PC-9 (cell line): Measurements from ENCODE around the gene NFX1. TPM values are rescaled to one million over a fixed set of nuclear protein-coding genes. Genes with fewer than 3 reads are reported as not detected.
A peak's percentile ranks its signal among the peaks of the same experiment; 100 is the strongest.
"Not testable (repeated sequence)": the region's sequence is repeated elsewhere in the genome, so short reads cannot be mapped to it uniquely, and the experiment has no call there.

Experiments
- BruUV-seq: library from RNA; stranded (reverse); fragments of 400-500 nt; replicated peaks from 2 replicates; lab custom pipeline; 2021; lab: Mats Ljungman, UMichigan
- CTCF ChIA-PET: fragments of 300-600 bp; sonication (Branson Sonifier 250); formaldehyde crosslinking; loops from one replicate; lab custom pipeline; 2022; ENCODE audit warnings: antibody characterized with exemption; lab: Charles Lee
- POLR2A ChIA-PET: fragments of 300-600 bp; sonication (Branson Sonifier 250); formaldehyde crosslinking; loops from one replicate; lab custom pipeline; 2022; ENCODE audit warnings: antibody characterized with exemption; ENCODE audit not compliant: unreplicated experiment; lab: Charles Lee
- DNase-seq, 2 experiments: peaks; one replicate each; pipeline versions ENCODE4 v3.0.0 to v3.0.0-alpha.2; 2015 to 2022; ENCODE audit warnings: mixed read lengths in 1 of 2
- H2AFZ ChIP-seq: fragments of 200-600 bp; sonication (generic); 2 replicates; pipeline ENCODE4 v1.8.1; 2017; ENCODE audit warnings: antibody characterized with exemption
- H3F3A ChIP-seq: fragments of 200-600 bp; sonication (generic); 2 replicates; pipeline ENCODE4 v1.8.1; 2017; ENCODE audit warnings: antibody characterized with exemption, mild to moderate bottlenecking, low read depth; ENCODE audit not compliant: insufficient read depth
- H3K27ac ChIP-seq: fragments of 200-600 bp; sonication (generic); 2 replicates; pipeline ENCODE4 v1.6.1; 2016; ENCODE audit warnings: mixed run types
- H3K27me3 ChIP-seq: fragments of 200-600 bp; sonication (generic); 2 replicates; pipeline ENCODE4 v1.6.1; 2016; ENCODE audit warnings: low read depth, mixed run types; ENCODE audit not compliant: insufficient read depth
- H3K36me3 ChIP-seq: fragments of 200-600 bp; sonication (generic); 2 replicates; pipeline ENCODE4 v1.6.1; 2016; ENCODE audit warnings: low read depth, mixed run types
- H3K4me1 ChIP-seq: fragments of 200-600 bp; sonication (generic); replicated peaks from 2 replicates; pipeline ENCODE4 v1.6.1; 2016; ENCODE audit warnings: mixed run types; ENCODE audit not compliant: insufficient read depth
- H3K4me2 ChIP-seq: fragments of 200-600 bp; sonication (generic); 2 replicates; pipeline ENCODE4 v1.6.1; 2017; ENCODE audit warnings: mixed run types
- H3K4me3 ChIP-seq: fragments of 200-600 bp; sonication (generic); 2 replicates; pipeline ENCODE4 v1.6.1; 2016; ENCODE audit warnings: mixed run types
- H3K79me2 ChIP-seq: fragments of 200-600 bp; sonication (generic); 2 replicates; pipeline ENCODE4 v1.6.1; 2017; ENCODE audit warnings: low read depth, mixed run types
- H3K9me2 ChIP-seq: fragments of 200-600 bp; sonication (generic); 2 replicates; pipeline ENCODE4 v1.8.1; 2017; ENCODE audit warnings: mild to moderate bottlenecking; ENCODE audit not compliant: insufficient read depth
- H3K9me3 ChIP-seq: fragments of 200-600 bp; sonication (generic); 2 replicates; pipeline ENCODE4 v1.8.1; 2016; ENCODE audit warnings: low read depth; ENCODE audit not compliant: insufficient read depth
- H4K20me1 ChIP-seq: fragments of 200-600 bp; sonication (generic); 2 replicates; pipeline ENCODE4 v1.8.1; 2017; ENCODE audit not compliant: insufficient read depth
- CTCF ChIP-seq: fragments of 200-600 bp; sonication (generic); conservative IDR thresholded peaks from 2 replicates; pipeline ENCODE4 v1.6.1; 2017; ENCODE audit warnings: mixed run types, antibody characterized with exemption, mild to moderate bottlenecking, moderate library complexity
- EZH2 ChIP-seq: fragments of 200-600 bp; sonication (generic); IDR thresholded peaks from 2 replicates; pipeline ENCODE4 v1.8.0; 2017; ENCODE audit warnings: antibody characterized with exemption, low read depth
- intact Hi-C: fragments of 100-400 bp; cut with micrococcal nuclease; formaldehyde crosslinking; loops from one replicate; pipeline ENCODE4 v1.10.0; 2022; ENCODE audit not compliant: unreplicated experiment
- total RNA-seq: library from RNA; stranded (reverse); gene quantifications from 2 replicates; pipeline ENCODE4 v1.2.3, GENCODE V29; 2021

The NFX1 gene
- total RNA-seq, 1 experiment from 2014 or later = 14.9 TPM

GRCh38 chr9:33329979-33330378 lies 39.7 kb downstream of the NFX1 start:
- H3K4me3 ChIP-seq = no peak overlapping the region
- TF ChIP-seq EZH2 = no peak
- TF ChIP-seq CTCF = no peak
- CTCF ChIA-PET = no interaction called here
- intact Hi-C loops = loop anchor here (1.0 to 10.0 kb wide), 2 partner anchors 10 to 65 kb away; no protein-coding TSS in a partner anchor
- peak overlapping the region; percentile 99 for H3K27ac ChIP-seq
- no peaks in the 10 kb centered on the region for H3K79me2 ChIP-seq
- H3F3A ChIP-seq = peaks cover 33% of the 10 kb centered on the region
- no peaks in the 10 kb centered on the region for H3K9me2 ChIP-seq
- POLR2A ChIA-PET = no interaction called here
- no peak overlapping the region for H2AFZ ChIP-seq
- no peaks in the 10 kb centered on the region for H3K27me3 ChIP-seq
- H3K9me3 ChIP-seq = no peaks in the 10 kb centered on the region
- no peaks in the 10 kb centered on the region for H4K20me1 ChIP-seq
- H3K36me3 ChIP-seq = no peaks in the 10 kb centered on the region
- peaks cover 45% of the 10 kb centered on the region for H3K4me1 ChIP-seq
- TSS peak; percentile 45 for BruUV-seq
- DNase-seq = peak in 1 of 2 experiments; percentile 69
- H3K4me2 ChIP-seq = peak overlapping the region; percentile 62

GRCh38 chr9:33331377-33331891 lies 41.1 kb downstream of the NFX1 start:
- Histone ChIP-seq H3K27ac (no peak overlapping the region), H3K27me3 (no peaks in the 10 kb centered on the region), H3K79me2 (no peaks in the 10 kb centered on the region), H2AFZ (no peak overlapping the region), H3K4me3 (no peak overlapping the region), H4K20me1 (no peaks in the 10 kb centered on the region), H3K9me2 (no peaks in the 10 kb centered on the region), H3K4me2 (no peak overlapping the region), H3K36me3 (no peaks in the 10 kb centered on the region), H3K9me3 (no peaks in the 10 kb centered on the region), H3K4me1 (peaks cover 45% of the 10 kb centered on the region), H3F3A (peaks cover 33% of the 10 kb centered on the region)
- BruUV-seq = no TSS peak
- no peak for DNase-seq
- CTCF ChIA-PET = no interaction called here
- TF ChIP-seq EZH2 (no peak), CTCF (no peak)
- intact Hi-C loops = no loop called here
- POLR2A ChIA-PET = interaction anchor here (0.6 kb wide), 1 partner anchor 524 kb away, joined by 5 read pairs; no protein-coding TSS in a partner anchor

- Histone ChIP-seq H3K4me1 (peaks cover 41% of the 10 kb centered on the region), H3K9me2 (no peaks in the 10 kb centered on the region), H3K4me2 (no peak overlapping the region), H3K27ac (no peak overlapping the region), H3K4me3 (no peak overlapping the region), H3F3A (peaks cover 32% of the 10 kb centered on the region), H3K36me3 (no peaks in the 10 kb centered on the region), H3K9me3 (no peaks in the 10 kb centered on the region), H3K79me2 (no peaks in the 10 kb centered on the region), H3K27me3 (no peaks in the 10 kb centered on the region), H4K20me1 (no peaks in the 10 kb centered on the region), H2AFZ (no peak overlapping the region)
- ChIA-PET POLR2A (interaction anchor here (0.6 kb wide), 1 partner anchor 523 kb away, joined by 5 read pairs; no protein-coding TSS in a partner anchor), CTCF (interaction anchor here (0.7 kb wide), 1 partner anchor 120 kb away, joined by 7 read pairs; no protein-coding TSS in a partner anchor)
- intact Hi-C loops = no loop called here
- no peak for TF ChIP-seq EZH2
- TF ChIP-seq CTCF = no peak
- BruUV-seq = no TSS peak
- no peak for DNase-seq
Observed at GRCh38 chr9:33332011-33332410, 41.7 kb downstream of the NFX1 start.

- POLR2A ChIA-PET, H2AFZ ChIP-seq, H4K20me1 ChIP-seq, CTCF ChIA-PET, H3K79me2 ChIP-seq, DNase-seq, intact Hi-C loops, H3K36me3 ChIP-seq, H3K4me3 ChIP-seq, BruUV-seq, H3K27me3 ChIP-seq, H3K27ac ChIP-seq, H3K9me3 ChIP-seq, H3K9me2 ChIP-seq, H3K4me2 ChIP-seq: not testable (repeated sequence)
- Histone ChIP-seq H3K4me1 (peaks cover 31% of the 10 kb centered on the region), H3F3A (peaks cover 23% of the 10 kb centered on the region)
Observed at GRCh38 chr9:33332956-33333355, 42.6 kb downstream of the NFX1 start.
